GM19099 (cell line): ENCODE data around the gene WDR45B.

Source experiments
- POLR2A ChIP-seq: IDR thresholded peaks from 3 replicates; pipeline ENCODE4 v1.6.1; 2011; ENCODE audit warnings: low read depth; ENCODE audit not compliant: insufficient read length; ENCODE audit errors: extremely low read depth

Gene WDR45B

DNA sequence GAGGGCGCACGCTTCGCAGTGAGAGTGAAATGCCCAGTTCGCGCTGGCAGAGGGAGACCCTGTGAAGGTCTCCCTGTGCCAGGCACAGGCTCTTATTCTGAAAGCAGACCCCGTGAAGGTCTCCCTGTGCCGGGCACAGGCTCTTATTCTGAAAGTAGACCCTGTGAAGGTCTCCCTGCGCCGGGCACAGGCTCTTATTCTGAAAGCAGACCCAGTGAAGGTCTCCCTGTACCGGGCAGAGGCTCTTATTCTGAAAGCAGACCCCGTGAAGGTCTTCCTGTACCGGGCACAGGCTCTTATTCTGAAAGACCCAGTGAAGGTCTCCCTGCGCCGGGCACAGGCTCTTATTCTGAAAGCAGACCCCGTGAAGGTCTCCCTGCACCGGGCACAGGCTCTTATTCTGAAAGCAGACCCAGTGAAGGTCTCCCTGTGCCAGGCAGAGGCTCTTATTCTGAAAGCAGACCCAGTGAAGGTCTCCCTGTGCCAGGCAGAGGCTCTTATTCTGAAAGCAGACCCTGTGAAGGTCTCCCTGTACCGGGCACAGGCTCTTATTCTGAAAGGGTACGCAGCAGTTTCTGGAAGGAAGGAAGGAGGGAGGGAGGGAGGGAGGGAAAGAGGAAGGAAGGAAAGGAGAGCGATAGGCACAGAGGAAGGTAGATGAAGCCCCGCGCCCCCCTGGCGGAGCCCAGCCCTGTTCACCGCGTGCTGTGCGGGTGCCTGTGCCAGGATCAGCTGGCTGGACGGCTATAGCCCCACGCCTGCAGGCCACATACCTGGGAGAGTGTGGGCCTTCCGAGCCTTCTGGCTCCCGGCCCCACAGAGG lies 55.3 kb downstream of the WDR45B start:
- no peak for TF ChIP-seq POLR2A

DNA sequence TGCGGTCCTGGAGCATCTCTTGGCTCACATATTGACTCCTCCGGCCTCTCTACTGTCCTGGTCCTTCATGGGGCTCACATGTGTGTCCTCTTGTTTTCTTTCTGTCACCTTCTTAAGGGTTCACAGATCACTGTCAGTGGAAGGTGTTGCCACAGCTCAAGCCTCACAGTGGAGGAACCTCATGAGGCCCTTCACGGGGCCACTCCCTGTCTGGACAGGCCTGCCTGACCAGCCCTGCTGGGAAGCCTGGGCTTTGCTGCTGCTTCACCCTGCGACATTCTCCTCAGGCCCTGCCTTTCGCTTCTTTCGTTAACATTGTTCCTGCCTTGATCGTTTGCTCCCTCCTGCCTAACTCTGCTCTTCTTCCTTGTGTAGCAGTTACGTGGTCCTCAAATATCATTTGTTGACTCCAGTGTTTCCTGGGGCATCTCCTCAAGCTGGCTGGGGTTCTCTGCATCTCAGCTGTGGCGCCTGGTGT lies 55.9 kb downstream of the WDR45B start:
- TF ChIP-seq POLR2A = no peak

DNA sequence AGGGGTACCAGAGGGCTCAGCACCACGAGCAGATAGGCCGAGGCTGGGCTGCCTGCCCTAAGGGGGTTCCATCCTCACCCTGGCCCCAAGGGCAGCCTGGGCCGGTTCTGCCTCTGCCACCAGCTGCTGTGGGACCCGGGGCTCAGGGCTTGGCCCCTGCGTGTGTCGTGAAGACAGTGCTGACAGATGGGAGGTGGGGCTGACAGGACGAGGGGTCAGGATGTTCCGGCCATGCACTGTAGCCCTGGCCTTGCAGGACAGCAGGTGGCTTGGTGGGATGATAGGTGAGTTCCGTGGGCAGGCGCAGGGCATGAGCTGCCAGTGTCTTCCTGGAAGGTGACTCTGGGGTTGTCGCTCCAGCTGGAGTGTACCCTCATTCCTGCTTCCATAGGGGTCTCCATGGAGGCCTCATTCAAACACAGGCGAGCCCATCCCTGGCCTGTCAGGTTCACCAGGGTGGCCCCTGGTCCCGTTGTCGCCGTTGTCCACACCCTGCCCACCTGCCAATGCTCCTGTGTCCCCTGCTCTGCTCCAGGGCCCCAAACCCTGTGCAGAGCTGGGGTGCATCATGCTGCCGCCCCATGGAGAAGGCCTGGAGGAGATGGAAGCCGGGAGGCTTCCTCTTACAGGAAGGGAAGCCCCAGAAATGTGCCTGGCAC lies 57.2 kb downstream of the WDR45B start:
- TF ChIP-seq POLR2A = no peak

DNA sequence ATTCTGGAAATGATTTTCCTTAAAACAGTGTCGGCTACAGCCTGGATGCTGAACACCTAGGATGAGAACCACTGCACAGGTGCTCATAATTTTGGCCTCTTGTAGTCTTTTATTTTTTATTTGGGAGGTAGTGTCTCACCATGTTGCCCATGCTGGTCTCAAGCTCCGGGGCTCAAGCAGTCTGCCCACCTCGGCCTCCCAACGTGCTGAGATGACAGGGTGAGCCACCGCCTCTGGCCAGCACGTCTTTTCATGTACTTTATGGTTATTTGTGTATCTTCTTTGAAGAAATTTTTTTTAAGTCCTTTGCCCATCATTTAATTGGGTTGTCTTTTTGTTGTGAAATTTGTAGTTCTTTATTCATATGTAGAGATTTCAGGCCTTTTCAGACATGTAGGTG lies 58.0 kb downstream of the WDR45B start:
- TF ChIP-seq POLR2A = no peak

DNA sequence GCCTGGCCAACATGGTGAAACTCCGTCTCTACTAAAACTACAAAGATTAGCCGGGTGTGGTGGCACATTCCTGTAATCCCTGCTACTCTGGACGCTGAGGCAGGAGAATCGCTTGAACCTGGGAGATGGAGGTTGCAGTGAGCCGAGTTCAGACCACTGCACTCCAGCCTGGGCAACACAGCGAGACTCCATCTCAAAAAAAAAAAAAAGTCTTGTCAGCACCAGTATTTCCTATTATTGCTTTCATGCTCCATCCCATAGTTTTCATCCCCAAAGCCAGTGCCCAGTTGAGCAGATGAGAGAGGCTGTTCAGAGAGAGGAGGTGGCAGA lies 58.4 kb downstream of the WDR45B start:
- TF ChIP-seq POLR2A = no peak

DNA sequence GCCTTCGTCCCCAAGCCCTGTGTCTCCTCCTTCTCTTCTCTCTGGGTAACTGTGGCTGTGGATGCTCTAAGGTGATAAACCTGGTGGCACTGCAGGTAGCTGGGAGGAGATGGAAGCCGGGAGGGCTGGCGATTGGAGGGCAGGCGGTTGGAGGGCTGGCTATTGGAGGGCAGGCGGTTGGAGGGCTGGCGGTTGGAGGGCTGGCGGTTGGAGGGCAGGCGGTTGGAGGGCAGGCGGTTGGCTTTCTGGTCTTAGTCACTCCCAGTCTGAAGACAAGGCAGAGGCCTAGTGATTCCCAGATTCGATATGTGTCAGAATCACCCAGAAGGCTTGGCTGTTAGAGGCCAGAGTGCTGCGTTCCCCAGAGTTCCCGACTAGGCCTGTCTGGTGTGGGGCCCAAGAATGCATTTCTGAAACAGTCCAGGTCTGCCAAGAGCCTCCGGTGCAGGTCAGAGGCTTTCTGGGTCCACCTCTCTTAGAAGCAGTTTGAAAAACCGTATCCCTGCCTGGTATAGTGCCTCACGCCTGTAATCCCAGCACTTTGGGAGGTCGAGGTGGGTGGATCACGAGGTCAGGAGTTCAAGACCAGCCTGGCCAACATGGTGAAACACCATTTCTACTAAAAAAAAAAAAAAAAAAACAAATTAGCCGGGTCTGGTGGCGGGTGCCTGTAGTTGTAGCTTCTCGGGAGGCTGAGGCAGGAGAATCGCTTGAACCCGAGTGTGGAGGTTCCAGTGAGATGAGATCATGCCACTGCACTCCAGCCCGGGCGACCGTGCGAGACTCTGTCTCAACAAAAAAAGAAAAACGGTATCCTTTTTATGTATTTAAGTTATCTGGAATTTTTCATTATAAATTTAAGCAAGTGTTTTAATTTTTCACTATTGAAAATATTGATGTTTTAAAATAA lies 59.7 kb downstream of the WDR45B start:
- no peak for TF ChIP-seq POLR2A

DNA sequence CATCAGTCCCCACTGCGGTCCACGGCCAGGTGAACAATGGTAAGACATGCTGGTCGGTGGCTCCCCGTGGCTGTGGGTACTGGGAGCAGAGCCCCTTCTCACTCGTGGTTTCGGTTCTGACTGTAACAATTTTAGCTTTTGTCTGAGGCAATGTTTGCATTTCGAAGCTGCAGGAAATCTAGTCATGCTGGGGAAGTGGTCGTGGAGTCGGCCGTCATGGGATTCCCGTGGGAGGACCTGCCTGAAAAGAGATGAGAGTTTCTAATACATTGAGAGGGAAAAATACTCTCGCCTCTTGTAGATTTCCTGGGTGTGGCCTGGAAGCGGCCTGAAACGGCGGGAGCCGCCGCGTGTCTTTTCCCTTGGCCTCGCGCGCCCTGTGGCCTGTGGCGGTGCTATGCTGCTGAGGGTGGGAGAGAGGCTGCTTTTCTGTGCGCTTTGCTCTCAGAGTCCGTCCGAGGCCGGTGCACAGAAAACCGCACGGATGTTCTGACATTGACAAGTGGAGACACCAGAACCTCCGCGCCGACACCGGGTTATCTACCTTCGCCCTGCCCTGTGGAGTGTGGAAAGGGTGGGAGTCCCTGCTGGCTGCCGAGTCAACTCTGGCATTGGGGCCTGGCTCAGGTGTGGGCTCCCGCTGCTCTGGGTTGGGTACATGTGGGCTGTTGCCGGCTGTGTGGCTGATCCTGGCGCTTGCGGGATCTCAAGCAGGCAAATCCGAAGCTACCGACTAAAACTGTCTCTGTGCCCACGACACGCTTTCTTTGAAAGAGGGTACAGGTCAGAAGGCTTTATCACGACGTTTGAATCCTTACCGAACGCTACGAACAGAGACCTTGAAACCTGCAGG lies 60.8 kb downstream of the WDR45B start:
- TF ChIP-seq POLR2A = no peak

DNA sequence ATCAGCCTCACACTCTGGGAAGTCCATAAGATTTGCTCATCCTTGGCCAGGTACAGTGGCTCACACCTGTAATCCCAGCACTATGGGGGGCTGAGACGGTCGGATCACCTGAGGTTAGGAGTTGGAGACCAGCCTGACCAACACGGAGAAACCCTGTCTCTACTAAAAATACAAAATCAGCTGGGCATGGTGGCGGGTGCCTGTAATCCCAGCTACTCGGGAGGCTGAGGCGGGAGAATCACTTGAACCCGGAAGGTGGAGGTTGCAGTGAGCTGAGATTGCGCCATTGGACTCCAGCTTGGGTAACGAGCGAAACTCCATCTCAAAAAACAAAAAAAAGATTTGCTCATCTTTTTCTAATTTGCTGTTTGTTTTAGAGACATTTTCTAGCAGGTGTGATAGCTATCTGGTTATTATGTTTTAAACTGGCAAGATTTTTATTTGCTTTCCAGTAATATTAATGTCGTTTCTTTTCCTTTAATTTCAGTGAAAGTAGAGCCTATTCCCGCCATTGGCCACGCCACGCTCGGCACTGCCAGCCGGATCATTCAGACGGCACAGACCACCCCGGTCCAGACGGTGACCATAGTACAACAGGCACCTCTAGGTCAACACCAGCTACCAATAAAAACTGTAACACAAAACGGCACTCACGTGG lies 61.5 kb downstream of the WDR45B start:
- TF ChIP-seq POLR2A = no peak

DNA sequence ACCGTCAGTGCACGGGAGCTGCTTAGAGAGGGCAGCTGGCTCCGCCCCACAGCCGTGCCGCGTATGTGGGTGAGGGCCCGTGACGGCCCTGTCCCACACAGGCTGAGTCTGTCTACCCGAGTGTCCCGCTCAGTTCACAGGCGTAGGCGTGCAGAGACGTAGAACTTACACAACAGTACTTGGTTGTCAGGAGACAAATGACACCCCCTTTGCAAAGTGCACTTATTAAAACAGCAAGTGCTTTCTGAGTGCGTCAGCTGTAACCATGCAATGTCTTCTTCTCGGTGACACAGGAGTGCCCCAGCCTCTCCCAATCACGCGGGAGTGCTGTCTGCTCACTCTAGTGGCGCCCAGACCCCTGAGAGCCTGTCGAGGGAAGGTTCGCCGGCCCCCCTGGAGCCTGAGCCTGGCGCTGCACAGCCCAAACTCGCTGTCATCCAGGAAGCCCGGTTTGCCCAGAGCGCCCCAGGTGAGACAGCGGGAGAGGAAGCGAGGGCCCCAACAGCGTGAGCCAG lies 64.5 kb downstream of the WDR45B start:
- TF ChIP-seq POLR2A = no peak

DNA sequence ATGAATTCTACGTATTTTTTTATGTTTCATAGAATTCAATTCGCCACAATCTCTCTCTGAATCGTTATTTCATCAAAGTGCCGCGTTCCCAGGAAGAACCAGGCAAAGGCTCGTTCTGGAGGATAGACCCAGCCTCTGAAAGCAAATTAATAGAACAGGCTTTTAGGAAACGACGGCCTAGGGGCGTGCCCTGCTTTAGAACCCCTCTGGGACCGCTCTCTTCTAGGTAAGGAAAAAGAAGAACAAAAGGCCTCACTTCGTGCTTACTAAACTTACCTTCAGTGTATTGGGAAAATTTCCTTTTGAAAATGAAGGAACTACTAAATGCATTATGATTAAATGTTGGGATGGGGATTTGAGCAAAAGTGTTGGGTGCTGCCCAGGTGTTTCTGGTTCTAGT lies 65.5 kb downstream of the WDR45B start:
- no peak for TF ChIP-seq POLR2A

DNA sequence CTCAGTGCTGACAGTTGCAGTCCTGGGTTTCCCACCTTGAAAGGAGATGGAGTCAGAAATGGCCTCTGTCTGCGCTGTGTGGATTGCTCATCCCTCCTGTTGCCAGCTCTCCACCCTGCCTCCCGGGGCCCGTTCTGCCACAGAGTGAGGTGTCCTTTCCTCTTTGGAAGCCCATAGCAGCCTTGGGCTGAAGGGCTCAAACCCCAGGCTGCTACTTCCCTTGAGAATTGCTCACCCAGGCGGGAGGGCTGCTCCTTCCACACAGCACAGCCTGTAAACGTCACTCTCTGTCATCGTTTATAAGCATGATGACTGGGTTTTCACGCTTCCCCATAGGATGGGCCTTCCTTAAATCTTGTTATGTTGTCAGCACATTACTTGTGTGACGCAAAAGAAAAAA lies 66.0 kb downstream of the WDR45B start:
- no peak for TF ChIP-seq POLR2A

DNA sequence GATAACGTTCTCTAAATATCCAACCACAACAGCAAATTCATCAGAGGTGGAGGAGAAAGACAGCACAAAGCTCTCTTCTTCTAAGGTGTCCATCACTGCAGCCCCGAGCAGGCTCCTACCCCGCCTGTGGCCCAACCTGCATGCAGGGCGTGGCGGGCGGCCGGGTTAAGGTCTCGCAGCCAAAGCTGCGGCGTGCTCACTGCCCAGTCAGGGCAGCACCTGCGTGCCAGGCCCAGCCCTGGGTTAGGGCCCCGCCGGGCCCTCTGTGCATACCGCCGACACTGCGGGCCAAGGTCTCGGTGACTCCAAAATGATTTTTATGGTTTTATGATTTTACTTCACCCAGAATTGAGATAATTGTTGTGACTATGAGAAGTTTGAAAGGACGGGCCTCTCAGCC lies 70.9 kb downstream of the WDR45B start:
- no peak for TF ChIP-seq POLR2A

DNA sequence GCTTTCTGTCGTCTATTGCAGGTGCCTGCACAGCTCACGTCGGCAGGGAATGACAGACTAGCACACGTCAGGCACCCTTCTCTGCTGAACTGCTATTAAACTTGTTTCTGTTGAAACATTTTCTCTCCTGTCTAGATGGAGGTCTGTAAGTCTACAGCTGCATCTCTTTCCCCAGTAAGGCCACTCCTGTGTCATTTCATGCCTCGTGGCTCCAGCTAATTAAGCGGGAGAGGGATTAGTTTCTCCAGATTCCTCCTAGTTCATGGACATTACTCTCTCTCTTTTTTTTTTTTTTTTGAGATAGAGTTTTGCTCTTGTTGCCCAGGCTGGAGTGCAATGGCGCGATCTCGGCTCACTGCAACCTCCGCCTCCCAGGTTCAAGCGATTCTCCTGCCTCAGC lies 74.2 kb downstream of the WDR45B start:
- no peak for TF ChIP-seq POLR2A

DNA sequence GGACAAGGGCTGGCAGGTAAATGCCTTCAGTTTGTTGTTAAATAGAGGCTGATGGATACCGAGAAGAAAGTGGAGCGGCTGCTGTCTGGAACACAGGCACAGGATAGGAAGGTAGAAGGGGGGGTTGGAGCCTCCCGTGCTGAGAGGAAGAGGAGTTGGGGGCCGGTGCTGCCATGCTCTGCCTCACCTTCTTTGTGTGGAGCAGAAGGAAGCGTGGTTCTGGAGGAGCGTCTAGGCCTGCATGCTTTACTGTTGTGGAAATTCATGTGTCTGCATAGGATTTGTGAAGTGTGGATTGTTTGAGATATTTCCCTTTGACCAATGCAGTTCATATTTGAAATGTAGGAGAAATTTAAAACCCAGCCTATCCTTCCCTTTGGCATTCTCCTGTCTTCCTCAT lies 76.4 kb downstream of the WDR45B start:
- no peak for TF ChIP-seq POLR2A

DNA sequence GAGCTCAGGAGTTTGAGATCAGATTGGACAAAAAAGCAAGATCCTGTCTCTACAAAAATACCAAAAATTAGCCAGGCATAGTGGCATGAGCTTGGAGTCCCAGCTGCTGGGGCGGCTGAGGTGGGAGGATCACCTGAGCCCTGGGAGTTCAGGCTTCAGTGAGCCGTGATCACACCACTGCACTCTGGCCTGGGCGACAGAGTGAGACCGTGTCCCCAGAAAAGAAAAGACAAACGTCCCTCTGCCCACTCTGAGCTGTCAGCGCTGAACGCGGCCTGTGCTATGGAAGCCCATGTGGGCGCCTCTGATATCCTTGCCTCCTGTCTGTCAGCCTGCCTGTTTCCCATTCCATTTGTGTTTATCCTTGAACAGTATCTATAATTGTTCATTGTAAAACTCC lies 78.0 kb downstream of the WDR45B start:
- TF ChIP-seq POLR2A = no peak

DNA sequence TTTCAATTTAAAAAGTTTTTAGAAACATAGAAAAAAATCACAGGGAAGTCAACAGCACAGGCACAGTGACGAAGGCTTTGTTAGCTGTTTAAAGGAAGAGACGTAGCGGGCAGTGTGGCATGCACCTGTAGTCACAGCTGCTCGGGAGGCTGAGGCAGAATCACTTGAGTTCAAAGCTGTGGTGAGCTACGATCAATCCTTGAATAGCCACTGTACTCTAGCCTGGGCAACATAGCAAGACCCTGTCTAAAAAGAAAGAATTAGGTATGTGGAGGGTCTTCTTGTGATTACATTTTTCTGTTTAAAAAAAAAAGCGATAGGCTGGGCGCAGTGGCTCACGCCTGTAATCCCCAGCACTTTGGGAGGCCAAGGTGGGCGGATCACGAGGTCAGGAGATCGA lies 78.6 kb downstream of the WDR45B start:
- no peak for TF ChIP-seq POLR2A
